Activated CD4-positive, alpha-beta T cell treated with anti-CD3 and anti-CD28 coated beads, Interleukin-2, amount 50 U/mL, for 48 hours (primary cell): ENCODE data around the gene EXOC4.

Experiments
- DNase-seq, 2 experiments: peaks; one replicate each; pipeline ENCODE4 v3.0.0-alpha.2; 2020

Gene EXOC4

GRCh38 chr7:133679977-133680376 lies 427.1 kb downstream of the EXOC4 start:
- DNase-seq: no peak

GRCh38 chr7:133681529-133681928 lies 428.7 kb downstream of the EXOC4 start:
- DNase-seq: no peak

- DNase-seq: no peak
These were observed 429.7 kb downstream of the EXOC4 start for GRCh38 chr7:133682364-133683181.

DNA sequence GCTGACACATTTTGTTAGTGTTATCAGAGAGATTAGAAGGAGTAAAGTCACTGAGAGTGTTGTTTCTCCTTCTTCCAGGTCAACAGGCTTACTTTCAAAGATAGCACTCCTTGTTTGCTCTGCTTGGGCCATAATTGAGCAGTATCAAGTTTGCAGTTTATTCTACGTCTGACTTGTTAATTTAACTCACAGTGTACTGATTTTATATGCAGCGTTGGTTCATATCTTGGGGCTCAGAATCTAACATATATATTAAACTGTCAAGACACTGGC lies 430.2 kb downstream of the EXOC4 start:
- no peak for DNase-seq

DNA sequence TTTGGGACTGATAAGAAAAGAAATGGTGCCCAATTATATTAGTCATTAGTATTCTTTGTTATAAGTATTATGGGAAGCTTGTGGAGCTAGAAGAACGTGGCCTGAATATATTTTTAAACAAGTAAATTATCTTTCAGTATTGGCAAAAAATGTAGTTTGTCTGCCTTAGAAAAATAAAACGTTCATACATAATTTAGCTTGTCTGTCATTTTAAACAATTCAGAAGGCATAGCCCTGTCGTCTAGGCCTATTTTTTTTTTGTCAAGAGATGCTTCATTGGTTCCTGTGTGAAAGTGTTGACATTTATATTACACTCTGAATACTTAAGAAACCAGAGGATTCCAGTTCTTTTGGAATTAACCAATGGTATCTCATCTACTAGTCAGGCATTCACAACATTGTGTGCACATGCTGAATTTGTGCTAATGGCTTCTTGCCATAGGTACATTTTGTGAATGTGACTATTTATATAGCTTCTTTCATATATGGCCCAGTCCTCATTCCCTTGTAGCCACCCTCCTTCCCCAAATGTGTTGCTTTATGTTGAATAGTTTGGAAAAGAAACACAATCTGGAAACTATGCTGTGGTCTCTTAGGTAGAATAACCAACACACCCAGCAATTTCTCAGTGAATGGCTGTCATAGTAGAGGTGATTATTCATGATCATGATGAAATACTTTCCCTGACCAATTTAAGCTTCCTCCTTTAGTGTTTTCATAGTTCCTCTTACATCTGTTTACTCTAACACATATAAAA lies 435.8 kb downstream of the EXOC4 start:
- no peak for DNase-seq

DNA sequence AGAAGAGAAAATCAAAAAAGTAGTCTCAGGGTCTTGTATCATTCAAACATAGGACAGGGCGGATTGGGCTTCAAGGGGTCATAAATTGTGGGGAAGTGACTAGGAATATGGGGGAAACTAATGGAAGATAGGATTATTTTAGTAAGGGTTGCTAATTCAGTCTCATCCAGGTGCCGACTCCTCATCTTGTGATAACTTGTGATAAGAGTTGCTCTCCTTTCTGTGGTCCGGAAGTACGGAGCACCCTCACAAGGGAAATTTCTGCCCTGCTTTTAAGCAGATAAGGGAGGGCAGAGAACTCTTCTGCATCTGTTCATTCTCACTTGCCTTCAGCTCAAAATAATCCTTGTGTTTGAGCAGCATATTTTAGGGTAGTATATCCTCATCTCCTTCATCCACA lies 437.9 kb downstream of the EXOC4 start:
- DNase-seq: no peak

- DNase-seq: no peak
These were observed 439.1 kb downstream of the EXOC4 start for GRCh38 chr7:133691727-133692610.

- DNase-seq: no peak
These were observed 440.4 kb downstream of the EXOC4 start for GRCh38 chr7:133693281-133693680.

- no peak for DNase-seq
These were observed 443.2 kb downstream of the EXOC4 start for GRCh38 chr7:133696056-133696455.

GRCh38 chr7:133697585-133697984 lies 444.7 kb downstream of the EXOC4 start:
- no peak for DNase-seq

- DNase-seq: no peak
These were observed 445.2 kb downstream of the EXOC4 start for GRCh38 chr7:133698127-133698526.

GRCh38 chr7:133699386-133699785 lies 446.5 kb downstream of the EXOC4 start:
- DNase-seq: no peak

DNA sequence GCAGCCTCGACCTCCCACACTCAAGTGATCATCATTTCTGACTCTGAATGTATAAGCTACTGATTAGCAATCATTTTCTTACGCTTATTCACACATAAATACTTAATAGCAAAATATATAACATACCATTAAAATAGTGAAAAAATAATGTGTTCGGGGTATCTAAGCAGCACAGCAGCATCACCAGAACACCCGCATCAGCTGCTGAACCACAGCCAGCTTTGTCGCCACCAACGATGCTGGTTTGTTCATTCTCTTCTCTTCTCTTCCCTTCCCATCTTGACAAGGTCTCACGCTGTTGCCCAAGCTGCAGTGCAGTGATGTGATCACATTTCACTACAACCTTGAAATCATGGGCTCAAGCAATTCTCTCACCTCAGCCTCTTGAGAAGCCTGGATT lies 449.2 kb downstream of the EXOC4 start:
- DNase-seq: no peak

DNA sequence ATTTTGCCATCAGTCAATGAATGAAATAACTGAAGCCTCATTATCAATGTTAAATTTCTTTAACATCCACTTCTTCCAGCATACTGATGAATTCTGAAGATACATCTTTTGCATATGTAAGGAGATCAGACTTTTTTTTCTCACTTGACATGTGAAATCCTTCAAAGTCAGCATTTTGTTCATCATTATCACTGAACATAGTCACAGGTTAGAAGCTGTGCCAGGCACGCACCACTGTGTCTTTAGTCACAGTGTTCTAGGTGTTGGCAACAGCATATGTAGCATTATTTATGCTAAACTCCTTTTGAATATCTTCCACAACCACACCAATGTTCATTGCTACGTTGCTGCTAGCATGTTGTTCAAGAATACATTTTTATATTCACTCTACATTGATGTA lies 450.1 kb downstream of the EXOC4 start:
- DNase-seq: no peak

- DNase-seq: no peak
These were observed 450.7 kb downstream of the EXOC4 start for GRCh38 chr7:133703547-133703946.

GRCh38 chr7:133704453-133704852 lies 451.6 kb downstream of the EXOC4 start:
- DNase-seq: no peak

GRCh38 chr7:133705596-133705995 lies 452.7 kb downstream of the EXOC4 start:
- no peak for DNase-seq

- DNase-seq: no peak
These were observed 453.1 kb downstream of the EXOC4 start for GRCh38 chr7:133706016-133706415.

DNA sequence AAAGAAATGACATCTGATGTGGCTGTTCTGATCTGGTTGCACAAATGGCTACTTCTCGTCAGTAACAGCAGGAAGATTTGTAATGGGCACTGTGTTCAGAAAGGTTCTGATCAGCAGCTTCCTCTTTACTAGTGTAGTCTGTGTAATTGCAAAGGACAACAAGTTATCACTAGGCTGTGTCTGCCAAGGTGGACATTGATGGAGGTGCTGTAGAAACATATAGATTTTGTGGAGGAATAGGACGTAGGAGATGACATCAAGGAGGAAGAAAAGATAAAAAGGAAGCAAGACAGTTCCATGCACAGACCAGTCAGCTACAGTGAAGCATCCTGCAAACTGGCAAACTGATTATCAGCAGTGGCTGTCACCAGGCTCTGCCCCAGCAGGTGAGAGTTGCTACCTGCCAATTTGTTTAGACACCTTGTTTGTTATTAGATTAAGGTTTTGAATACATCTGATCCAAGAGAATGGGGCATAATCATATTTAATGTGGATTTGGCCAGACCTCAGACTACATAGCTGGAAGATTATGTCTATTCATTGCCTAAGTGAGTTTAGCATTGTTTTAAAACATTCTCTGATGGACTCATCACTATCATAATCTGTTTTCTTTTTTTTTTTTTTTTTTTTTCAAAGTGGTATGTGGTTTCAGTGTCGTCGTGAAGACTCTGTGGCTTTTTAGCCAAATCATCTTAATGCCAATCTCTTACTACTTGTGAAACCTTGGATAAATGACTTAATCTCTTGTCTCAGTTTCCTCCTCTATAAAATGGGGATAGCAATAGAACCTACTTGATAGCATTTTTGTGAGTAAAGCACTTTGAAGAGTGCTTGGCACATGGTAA lies 456.4 kb downstream of the EXOC4 start:
- no peak for DNase-seq

DNA sequence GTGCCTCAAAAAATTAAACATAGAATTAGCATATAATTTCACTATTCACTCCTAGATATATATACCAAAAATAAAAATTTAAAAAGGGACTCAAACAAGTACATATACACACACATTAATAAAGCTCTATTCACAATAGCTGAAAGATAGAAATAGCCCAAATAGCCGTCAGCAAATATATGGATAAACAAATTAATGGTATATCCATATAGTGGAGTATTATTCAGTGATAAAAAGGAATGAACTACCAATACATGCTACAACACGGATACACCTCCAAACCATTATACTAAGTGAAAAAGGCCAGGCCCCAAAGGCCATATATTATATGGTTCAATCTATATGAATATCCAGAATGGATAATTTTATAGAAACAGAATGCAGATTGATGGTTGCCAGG lies 459.7 kb downstream of the EXOC4 start:
- no peak for DNase-seq

DNA sequence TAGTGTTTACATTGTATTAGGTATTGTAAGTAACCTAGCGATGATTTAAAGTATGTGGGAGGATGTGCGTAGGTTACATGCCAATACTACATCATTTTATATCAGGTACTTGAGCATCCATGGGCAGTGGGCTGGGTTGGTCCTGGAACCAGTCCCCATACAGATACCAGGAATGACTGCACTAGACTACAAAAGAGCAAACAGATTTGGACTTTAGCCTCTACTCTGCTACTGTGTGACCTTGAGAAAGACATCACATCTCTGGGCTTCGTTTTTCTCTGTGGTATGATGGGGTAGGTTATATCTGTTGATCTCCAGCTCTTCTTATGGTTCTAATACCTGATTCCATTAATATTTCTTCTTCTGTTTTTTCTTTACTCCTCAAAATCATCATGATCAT lies 461.8 kb downstream of the EXOC4 start:
- DNase-seq: no peak

GRCh38 chr7:133718131-133718530 lies 465.3 kb downstream of the EXOC4 start:
- no peak for DNase-seq

- DNase-seq: no peak
These were observed 470.2 kb downstream of the EXOC4 start for GRCh38 chr7:133723044-133723443.
